Heart left ventricle (tissue), 13 donors: ENCODE results near the gene XIRP1.

ENCODE experiments used
- CTCF ChIP-seq, 12 donors: fragments of 200-600 bp; sonication (generic) in 4 of 12; IDR thresholded peaks; one replicate each; pipeline versions ENCODE4 v1.5.0 to v1.8.0; 2018 to 2022; ENCODE audit warnings: antibody characterized with exemption in 12 of 12, mild to moderate bottlenecking in 5 of 12
- POLR2A ChIP-seq, 2 donors: fragments of 450-650 bp; IDR thresholded peaks; one replicate each; pipeline ENCODE4 v1.6.1; 2017; ENCODE audit warnings: antibody characterized with exemption in 2 of 2, mild to moderate bottlenecking in 2 of 2, moderate library complexity in 2 of 2
- donor health status: ischemic (EF 13 %, LVEDD 7.1; RV severe dilation, severe dysfunction).
- donor health status: DM: no; HTN: yes; CAD: no.
- donor health status: DM: no; HTN: no; CAD: no.
- donor health status: ischemic (EF 25% LVEDD 6.9; RV normal size, moderate dysfunction).
- donor health status: ischemic (EF 25% LVEDD 5.7; RV mildly dilated, moderate dysfunction).
- donor health status: ischemic (EF 35%, LVEDD 5.7; RV mildly dilated, moderate dysfunction).
- donor health status: nonischemic (EF 11% LVEDD 7.7; RV severe dilation, severe dysfunction).
- donor health status: DM: yes; HTN: yes; CAD: no.
- donor health status: PGD.
- donor health status: ischemic (EF 29% LVEDD 5.4; RV normal size, mild dysfunction).
- donor health status: nonischemic (EF 23%, LVEDD 6.1; RV moderate dilation, normal function).

- TF ChIP-seq CTCF (IDR thresholded peaks at IDR 0.05) = no peak
- peak in 1 of 2 donors; percentile 28 for TF ChIP-seq POLR2A (IDR thresholded peaks at IDR 0.05)
Observed at GRCh38 chr3:39190281-39191025, 1.9 kb downstream of the XIRP1 start.
